HL-60 (cell line): Measurements from ENCODE around the gene EZH1.

Source experiments
- TF ChIP-seq, protein P1 (sequence below): IDR thresholded peaks from 2 replicates; pipeline ENCODE4 v1.6.1; 2012; ENCODE audit warnings: low read depth; ENCODE audit not compliant: insufficient replicate concordance
- TF ChIP-seq, protein P2 (sequence below): IDR thresholded peaks from one replicate; pipeline ENCODE4 v1.5.1; 2011; ENCODE audit warnings: low read length, control low read depth, inconsistent platforms; ENCODE audit not compliant: insufficient read depth

DNA sequence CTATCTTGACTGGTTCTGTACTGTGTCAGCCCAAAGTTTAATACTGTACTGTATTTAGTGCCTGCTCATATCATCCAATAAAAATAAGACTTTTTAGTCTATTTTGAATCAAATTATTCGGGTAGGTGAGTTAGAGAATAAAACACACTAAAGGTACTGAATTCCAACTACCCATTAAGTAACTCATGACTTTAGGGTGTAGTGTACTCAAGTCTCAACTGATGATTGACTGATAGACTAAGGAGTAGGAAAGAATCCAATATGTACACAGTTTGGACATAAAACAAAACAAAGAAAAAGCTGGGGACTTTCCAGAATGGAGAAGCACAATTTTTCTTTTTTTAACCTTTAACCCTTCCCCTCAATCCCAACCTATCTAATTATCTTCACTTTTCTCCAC, 4.1 kb downstream of the EZH1 start:
- TF ChIP-seq, protein P1, sequence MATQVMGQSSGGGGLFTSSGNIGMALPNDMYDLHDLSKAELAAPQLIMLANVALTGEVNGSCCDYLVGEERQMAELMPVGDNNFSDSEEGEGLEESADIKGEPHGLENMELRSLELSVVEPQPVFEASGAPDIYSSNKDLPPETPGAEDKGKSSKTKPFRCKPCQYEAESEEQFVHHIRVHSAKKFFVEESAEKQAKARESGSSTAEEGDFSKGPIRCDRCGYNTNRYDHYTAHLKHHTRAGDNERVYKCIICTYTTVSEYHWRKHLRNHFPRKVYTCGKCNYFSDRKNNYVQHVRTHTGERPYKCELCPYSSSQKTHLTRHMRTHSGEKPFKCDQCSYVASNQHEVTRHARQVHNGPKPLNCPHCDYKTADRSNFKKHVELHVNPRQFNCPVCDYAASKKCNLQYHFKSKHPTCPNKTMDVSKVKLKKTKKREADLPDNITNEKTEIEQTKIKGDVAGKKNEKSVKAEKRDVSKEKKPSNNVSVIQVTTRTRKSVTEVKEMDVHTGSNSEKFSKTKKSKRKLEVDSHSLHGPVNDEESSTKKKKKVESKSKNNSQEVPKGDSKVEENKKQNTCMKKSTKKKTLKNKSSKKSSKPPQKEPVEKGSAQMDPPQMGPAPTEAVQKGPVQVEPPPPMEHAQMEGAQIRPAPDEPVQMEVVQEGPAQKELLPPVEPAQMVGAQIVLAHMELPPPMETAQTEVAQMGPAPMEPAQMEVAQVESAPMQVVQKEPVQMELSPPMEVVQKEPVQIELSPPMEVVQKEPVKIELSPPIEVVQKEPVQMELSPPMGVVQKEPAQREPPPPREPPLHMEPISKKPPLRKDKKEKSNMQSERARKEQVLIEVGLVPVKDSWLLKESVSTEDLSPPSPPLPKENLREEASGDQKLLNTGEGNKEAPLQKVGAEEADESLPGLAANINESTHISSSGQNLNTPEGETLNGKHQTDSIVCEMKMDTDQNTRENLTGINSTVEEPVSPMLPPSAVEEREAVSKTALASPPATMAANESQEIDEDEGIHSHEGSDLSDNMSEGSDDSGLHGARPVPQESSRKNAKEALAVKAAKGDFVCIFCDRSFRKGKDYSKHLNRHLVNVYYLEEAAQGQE: no peak
- TF ChIP-seq, protein P2, sequence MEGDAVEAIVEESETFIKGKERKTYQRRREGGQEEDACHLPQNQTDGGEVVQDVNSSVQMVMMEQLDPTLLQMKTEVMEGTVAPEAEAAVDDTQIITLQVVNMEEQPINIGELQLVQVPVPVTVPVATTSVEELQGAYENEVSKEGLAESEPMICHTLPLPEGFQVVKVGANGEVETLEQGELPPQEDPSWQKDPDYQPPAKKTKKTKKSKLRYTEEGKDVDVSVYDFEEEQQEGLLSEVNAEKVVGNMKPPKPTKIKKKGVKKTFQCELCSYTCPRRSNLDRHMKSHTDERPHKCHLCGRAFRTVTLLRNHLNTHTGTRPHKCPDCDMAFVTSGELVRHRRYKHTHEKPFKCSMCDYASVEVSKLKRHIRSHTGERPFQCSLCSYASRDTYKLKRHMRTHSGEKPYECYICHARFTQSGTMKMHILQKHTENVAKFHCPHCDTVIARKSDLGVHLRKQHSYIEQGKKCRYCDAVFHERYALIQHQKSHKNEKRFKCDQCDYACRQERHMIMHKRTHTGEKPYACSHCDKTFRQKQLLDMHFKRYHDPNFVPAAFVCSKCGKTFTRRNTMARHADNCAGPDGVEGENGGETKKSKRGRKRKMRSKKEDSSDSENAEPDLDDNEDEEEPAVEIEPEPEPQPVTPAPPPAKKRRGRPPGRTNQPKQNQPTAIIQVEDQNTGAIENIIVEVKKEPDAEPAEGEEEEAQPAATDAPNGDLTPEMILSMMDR: no peak
